ENCODE results near the gene CLEC1A.

DNA sequence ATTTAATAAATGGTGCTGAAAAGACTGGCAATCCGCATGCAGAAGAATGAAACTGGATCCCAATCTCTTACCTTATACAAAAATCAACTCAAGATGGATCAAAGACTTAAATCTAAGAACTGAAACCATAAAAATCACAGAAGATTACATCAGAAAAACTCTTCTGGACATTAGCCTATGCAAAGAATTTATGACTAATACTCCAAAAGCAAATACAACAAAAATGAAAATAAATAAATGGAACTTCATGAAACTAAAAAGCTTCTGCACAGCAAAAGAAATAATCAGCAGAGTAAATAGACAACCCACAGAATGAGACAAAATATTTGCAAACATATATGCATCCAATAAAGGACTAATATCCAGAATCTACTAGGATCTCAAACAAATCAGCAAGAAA is 14.3 kb upstream of the CLEC1A start:
- TF ChIP-seq, protein P1, sequence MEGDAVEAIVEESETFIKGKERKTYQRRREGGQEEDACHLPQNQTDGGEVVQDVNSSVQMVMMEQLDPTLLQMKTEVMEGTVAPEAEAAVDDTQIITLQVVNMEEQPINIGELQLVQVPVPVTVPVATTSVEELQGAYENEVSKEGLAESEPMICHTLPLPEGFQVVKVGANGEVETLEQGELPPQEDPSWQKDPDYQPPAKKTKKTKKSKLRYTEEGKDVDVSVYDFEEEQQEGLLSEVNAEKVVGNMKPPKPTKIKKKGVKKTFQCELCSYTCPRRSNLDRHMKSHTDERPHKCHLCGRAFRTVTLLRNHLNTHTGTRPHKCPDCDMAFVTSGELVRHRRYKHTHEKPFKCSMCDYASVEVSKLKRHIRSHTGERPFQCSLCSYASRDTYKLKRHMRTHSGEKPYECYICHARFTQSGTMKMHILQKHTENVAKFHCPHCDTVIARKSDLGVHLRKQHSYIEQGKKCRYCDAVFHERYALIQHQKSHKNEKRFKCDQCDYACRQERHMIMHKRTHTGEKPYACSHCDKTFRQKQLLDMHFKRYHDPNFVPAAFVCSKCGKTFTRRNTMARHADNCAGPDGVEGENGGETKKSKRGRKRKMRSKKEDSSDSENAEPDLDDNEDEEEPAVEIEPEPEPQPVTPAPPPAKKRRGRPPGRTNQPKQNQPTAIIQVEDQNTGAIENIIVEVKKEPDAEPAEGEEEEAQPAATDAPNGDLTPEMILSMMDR (IDR thresholded peaks at IDR 0.05): no peak
- TF ChIP-seq POLR2A (IDR thresholded peaks at IDR 0.05): no peak

Measured in adrenal gland (tissue), 5 donors.